ENCODE results near the gene PTTG1IP2.
A peak's percentile ranks its signal among the peaks of the same experiment; 100 is the strongest.

Gene PTTG1IP2

DNA sequence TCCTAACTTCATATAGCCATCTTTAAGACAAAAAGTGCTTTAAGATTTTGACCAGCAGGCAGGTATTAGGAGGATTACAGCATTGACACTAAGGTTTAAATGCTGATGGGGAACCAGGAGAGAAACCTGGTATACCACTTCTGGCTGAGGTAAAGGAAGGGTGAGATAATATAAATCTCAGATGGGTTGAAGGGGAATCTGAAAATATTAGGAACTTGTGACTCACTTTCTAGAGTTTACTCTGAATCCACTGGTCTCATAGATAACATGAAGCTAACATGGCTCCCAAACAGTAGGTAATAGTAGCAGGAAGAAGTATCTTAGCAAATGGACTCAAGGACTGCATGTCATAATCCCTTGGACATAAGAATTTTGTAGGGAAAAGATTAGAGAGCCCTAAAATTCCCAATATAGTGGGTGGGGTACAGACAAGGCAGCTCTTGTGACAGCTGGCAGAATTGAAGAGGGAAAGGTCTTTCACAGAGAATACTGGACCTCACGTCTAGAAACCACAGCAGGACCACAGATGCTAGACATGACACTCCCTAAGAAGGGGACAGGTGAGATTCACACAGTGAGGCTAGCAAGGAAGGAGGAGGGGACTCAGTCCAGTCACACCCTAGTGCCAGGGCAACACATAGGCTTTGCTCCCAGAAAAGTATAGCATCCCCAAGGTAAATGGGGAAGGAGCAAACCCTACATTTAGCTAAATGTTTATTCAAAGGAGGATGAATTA lies 3.5 kb downstream of the PTTG1IP2 start:
- TF ChIP-seq, protein P1, sequence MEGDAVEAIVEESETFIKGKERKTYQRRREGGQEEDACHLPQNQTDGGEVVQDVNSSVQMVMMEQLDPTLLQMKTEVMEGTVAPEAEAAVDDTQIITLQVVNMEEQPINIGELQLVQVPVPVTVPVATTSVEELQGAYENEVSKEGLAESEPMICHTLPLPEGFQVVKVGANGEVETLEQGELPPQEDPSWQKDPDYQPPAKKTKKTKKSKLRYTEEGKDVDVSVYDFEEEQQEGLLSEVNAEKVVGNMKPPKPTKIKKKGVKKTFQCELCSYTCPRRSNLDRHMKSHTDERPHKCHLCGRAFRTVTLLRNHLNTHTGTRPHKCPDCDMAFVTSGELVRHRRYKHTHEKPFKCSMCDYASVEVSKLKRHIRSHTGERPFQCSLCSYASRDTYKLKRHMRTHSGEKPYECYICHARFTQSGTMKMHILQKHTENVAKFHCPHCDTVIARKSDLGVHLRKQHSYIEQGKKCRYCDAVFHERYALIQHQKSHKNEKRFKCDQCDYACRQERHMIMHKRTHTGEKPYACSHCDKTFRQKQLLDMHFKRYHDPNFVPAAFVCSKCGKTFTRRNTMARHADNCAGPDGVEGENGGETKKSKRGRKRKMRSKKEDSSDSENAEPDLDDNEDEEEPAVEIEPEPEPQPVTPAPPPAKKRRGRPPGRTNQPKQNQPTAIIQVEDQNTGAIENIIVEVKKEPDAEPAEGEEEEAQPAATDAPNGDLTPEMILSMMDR (IDR thresholded peaks at IDR 0.05; ENCODE audit: low read depth, low read length, missing control alignments), result no peak
- DNase-seq, result no peak
- Histone ChIP-seq H3K27me3 (replicated peaks) (no peaks in the 10 kb centered on the region), H3K36me3 (replicated peaks) (no peaks in the 10 kb centered on the region), H3K4me3 (ENCODE audit: low read depth, low read length) (no peak overlapping the region), H3K27ac (no peak overlapping the region)
- in situ Hi-C loops (cut with HindIII; ENCODE audit: low pct_ligation_motif_present, low sequenced_read_pairs), result no loop called here

DNA sequence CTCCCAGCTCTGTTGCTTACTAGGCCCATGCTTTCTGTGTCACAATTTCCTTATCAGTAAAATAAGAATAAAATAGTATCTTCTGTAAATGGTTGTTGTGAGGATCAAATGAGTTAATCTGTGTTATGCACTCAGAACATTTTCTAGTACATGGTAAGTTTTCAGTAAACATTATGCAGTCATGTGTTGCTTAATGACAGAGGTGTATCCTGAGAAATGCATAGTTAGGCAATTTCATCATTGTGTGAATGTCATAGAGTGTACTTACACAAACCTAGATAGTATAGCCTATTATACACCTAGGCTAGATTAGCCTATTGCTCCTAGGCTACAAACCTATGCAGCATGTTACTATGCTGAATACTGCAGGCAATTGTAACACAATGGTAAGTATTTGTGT lies 4.4 kb downstream of the PTTG1IP2 start:
- Histone ChIP-seq H3K27me3 (replicated peaks) (no peaks in the 10 kb centered on the region), H3K36me3 (replicated peaks) (no peaks in the 10 kb centered on the region), H3K4me3 (ENCODE audit: low read depth, low read length) (no peak overlapping the region), H3K27ac (no peak overlapping the region)
- DNase-seq, result no peak
- in situ Hi-C loops (cut with HindIII; ENCODE audit: low pct_ligation_motif_present, low sequenced_read_pairs), result no loop called here
- TF ChIP-seq, protein P1 (IDR thresholded peaks at IDR 0.05; ENCODE audit: low read depth, low read length, missing control alignments), result no peak

DNA sequence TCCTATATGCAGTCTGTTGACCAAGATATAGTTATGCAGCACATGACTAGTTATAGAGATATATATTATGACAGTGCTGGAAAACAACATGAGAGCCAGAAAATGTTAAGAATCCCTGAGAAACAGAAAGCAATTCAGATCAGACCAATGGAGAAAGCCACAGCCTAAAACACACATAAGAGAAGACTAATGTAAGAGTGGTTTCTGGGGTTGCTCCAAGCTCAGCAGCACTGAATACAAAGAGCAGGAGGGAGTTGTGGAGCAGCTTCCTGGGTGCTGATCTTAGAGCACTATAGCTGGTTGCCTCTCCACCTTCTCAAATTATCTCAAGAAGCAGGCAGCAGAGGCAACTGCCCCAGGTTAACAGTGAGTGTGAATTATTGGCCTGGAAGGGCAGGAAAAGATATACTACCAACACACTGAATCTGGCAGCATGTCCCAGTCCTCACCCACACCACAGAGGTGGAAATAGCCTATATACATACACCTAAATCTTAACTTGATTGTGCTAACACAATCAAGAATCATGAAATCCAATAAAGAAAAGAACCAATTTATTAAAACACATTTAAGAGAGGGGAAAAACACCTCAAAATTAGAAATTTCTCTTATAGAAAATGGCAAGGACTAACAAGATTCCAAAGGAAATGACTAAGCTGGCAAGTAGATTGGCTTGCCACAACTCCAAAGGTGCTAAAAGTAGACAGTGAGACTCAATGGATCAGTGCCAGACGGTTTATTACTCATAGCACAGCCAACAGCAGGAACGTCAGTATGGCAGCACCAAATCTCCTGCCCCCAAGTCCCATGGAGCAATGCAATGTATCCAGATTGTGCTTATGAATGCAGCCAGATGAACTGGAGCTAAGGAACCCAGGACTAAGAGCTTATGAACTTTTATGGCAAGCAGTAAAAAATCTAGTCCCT lies 5.1 kb downstream of the PTTG1IP2 start:
- TF ChIP-seq, protein P1 (IDR thresholded peaks at IDR 0.05; ENCODE audit: low read depth, low read length, missing control alignments), result no peak
- H3K27ac ChIP-seq, result no peak overlapping the region
- H3K36me3 ChIP-seq (replicated peaks), result no peaks in the 10 kb centered on the region
- H3K4me3 ChIP-seq (ENCODE audit: low read depth, low read length), result no peak overlapping the region
- DNase-seq, result peak; percentile 91
- H3K27me3 ChIP-seq (replicated peaks), result no peaks in the 10 kb centered on the region
- in situ Hi-C loops (cut with HindIII; ENCODE audit: low pct_ligation_motif_present, low sequenced_read_pairs), result no loop called here

DNA sequence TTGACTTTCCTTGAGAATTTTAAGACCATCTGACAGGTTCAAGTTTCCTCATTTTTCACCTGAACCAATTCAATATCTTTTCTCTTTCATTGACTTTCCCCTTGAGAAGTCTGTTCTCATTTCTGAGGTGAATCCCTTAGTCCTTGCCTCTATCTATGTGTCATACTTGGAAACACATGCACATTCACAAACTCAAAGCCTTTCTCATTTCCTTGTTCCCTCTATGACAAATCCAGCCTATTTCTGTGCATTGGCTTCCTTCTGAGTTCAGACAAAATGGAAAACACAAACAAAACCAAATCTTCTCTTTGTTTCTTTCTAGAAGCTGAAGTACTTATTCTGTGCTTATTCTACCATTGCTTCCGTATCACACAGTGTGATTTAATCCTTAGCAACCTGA lies 13.8 kb downstream of the PTTG1IP2 start:
- H3K36me3 ChIP-seq (replicated peaks), result no peaks in the 10 kb centered on the region
- no peak overlapping the region for H3K27ac ChIP-seq
- in situ Hi-C loops (cut with HindIII; ENCODE audit: low pct_ligation_motif_present, low sequenced_read_pairs), result no loop called here
- TF ChIP-seq, protein P1 (IDR thresholded peaks at IDR 0.05; ENCODE audit: low read depth, low read length, missing control alignments), result no peak
- H3K27me3 ChIP-seq (replicated peaks), result no peaks in the 10 kb centered on the region
- DNase-seq, result no peak
- H3K4me3 ChIP-seq (ENCODE audit: low read depth, low read length), result no peak overlapping the region

DNA sequence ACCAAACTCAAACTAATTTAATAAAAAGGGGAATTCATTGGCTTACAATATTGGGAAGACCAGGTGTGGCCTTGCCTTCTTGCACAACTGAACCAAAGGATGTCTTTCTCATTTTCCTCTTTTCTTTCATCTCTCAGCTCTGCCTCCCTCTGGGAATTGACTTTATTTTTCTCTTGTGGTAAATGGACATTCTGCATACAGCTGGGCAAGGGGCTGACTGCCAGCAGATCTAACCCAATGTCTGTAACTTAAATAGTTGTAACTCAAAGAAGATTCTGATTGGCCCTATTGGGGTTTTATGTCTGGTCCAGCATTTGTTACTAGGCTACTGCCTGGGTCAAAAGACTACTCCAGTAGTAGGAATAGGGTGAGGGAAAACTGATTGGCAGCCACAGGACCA lies 15.3 kb downstream of the PTTG1IP2 start:
- Histone ChIP-seq H3K36me3 (replicated peaks) (no peaks in the 10 kb centered on the region), H3K27ac (no peak overlapping the region), H3K27me3 (replicated peaks) (no peaks in the 10 kb centered on the region), H3K4me3 (ENCODE audit: low read depth, low read length) (no peak overlapping the region)
- DNase-seq, result no peak
- in situ Hi-C loops (cut with HindIII; ENCODE audit: low pct_ligation_motif_present, low sequenced_read_pairs), result no loop called here
- TF ChIP-seq, protein P1 (IDR thresholded peaks at IDR 0.05; ENCODE audit: low read depth, low read length, missing control alignments), result no peak
